K562 (cell line): ENCODE data around the gene KATNAL1. TPM values are rescaled to one million over a fixed set of nuclear protein-coding genes. Genes with fewer than 3 reads are reported as not detected.
A peak's percentile ranks its signal among the peaks of the same experiment; 100 is the strongest.

Source experiments
- ADNP ChIP-seq: fragments of 200-800 bp; sonication (Bioruptor generic); IDR thresholded peaks from 2 replicates; pipeline ENCODE4 v1.6.1; 2016; ENCODE audit warnings: missing genetic modification characterization, missing compliant biosample characterization
- ARID1B ChIP-seq: fragments of 450-650 bp; IDR thresholded peaks from 2 replicates; pipeline ENCODE4 v1.6.1; 2016; ENCODE audit warnings: antibody characterized with exemption, mild to moderate bottlenecking, inconsistent platforms
- ARID2 ChIP-seq: fragments of 450-650 bp; IDR thresholded peaks from 2 replicates; pipeline ENCODE4 v1.6.1; 2017; ENCODE audit warnings: antibody characterized with exemption, mild to moderate bottlenecking
- BHLHE40 ChIP-seq: IDR thresholded peaks from 2 replicates; pipeline ENCODE4 v1.6.1; 2011; ENCODE audit warnings: low read length, improper control_type of control experiment
- BRF1 ChIP-seq: IDR thresholded peaks from 3 replicates; pipeline ENCODE4 v1.6.1; 2011; ENCODE audit warnings: borderline replicate concordance, mild to moderate bottlenecking; ENCODE audit not compliant: insufficient read length; ENCODE audit errors: extremely low read depth
- CBFA2T2 ChIP-seq: fragments of 450-650 bp; conservative IDR thresholded peaks from 2 replicates; pipeline ENCODE4 v1.6.1; 2017; ENCODE audit warnings: mild to moderate bottlenecking
- CREB1 ChIP-seq, 2 experiments: sonication (generic) in 1 of 2; formaldehyde crosslinking in 1 of 2; IDR thresholded peaks; 2 replicates each; pipeline versions ENCODE4 v1.6.1 to v1.8.0; 2012 to 2022; ENCODE audit warnings: inconsistent platforms in 1 of 2, mild to moderate bottlenecking in 1 of 2, missing genetic modification reagents in 1 of 2, moderate library complexity in 1 of 2
- CXXC5 ChIP-seq: fragments of 250-450 bp; sonication (Bioruptor Pico); IDR thresholded peaks from 2 replicates; pipeline ENCODE4 v1.8.0; 2022; ENCODE audit warnings: inconsistent platforms, mild to moderate bottlenecking, moderate library complexity
- EGR1 ChIP-seq: fragments of 450-650 bp; conservative IDR thresholded peaks from 2 replicates; pipeline ENCODE4 v1.6.1; 2017; ENCODE audit warnings: mild to moderate bottlenecking
- ETV5 ChIP-seq: sonication (generic); formaldehyde crosslinking; IDR thresholded peaks from 2 replicates; pipeline ENCODE4 v1.4.0; 2020; ENCODE audit warnings: low read depth, mild to moderate bottlenecking, missing genetic modification reagents
- HDAC1 ChIP-seq, 2 experiments: fragments of 450-650 bp; IDR thresholded peaks; 2 replicates each; pipeline ENCODE4 v1.6.1; 2016 to 2017; ENCODE audit warnings: inconsistent platforms in 1 of 2, mild to moderate bottlenecking in 1 of 2, moderate library complexity in 1 of 2
- HDAC2 ChIP-seq: fragments of 450-650 bp; IDR thresholded peaks from 2 replicates; pipeline ENCODE4 v1.6.1; 2016; ENCODE audit warnings: mild to moderate bottlenecking
- KAT7 ChIP-seq: sonication (generic); formaldehyde crosslinking; IDR thresholded peaks from 2 replicates; pipeline ENCODE4 v1.8.0; 2022; ENCODE audit warnings: missing genetic modification reagents, mild to moderate bottlenecking, borderline replicate concordance
- KDM1A ChIP-seq, 2 experiments: fragments of 450-650 bp; IDR thresholded peaks; 2 replicates each; pipeline ENCODE4 v1.6.1; 2016; ENCODE audit warnings: mild to moderate bottlenecking in 2 of 2
- NCOR1 ChIP-seq: fragments of 450-650 bp; IDR thresholded peaks from 2 replicates; pipeline ENCODE4 v1.6.1; 2016; ENCODE audit warnings: mild to moderate bottlenecking, moderate library complexity
- PHF21A ChIP-seq: fragments of 450-650 bp; IDR thresholded peaks from 2 replicates; pipeline ENCODE4 v1.6.1; 2017; ENCODE audit warnings: low read depth, borderline replicate concordance
- RAD51 ChIP-seq: fragments of 450-650 bp; IDR thresholded peaks from 2 replicates; pipeline ENCODE4 v1.7.1; 2016; ENCODE audit warnings: low read depth, mild to moderate bottlenecking, borderline replicate concordance
- RBM14 ChIP-seq: fragments of 200-400 bp; formaldehyde crosslinking; IDR thresholded peaks from 2 replicates; pipeline ENCODE4 v1.6.1; 2018; ENCODE audit warnings: low read depth, mild to moderate bottlenecking, low read length, moderate library complexity, borderline replicate concordance; ENCODE audit not compliant: insufficient read depth
- RCOR1 ChIP-seq, 2 experiments: IDR thresholded peaks; 2 replicates each; pipeline ENCODE4 v1.6.1; 2012; ENCODE audit warnings: low read depth in 2 of 2, low read length in 2 of 2, borderline replicate concordance in 1 of 2, improper control_type of control experiment in 1 of 2
- SMAD4 ChIP-seq: fragments of 250-450 bp; sonication (Bioruptor Pico); conservative IDR thresholded peaks from 2 replicates; pipeline ENCODE4 v1.8.0; 2021; ENCODE audit warnings: inconsistent platforms, mild to moderate bottlenecking, moderate library complexity
- STAT5A ChIP-seq: IDR thresholded peaks from 2 replicates; pipeline ENCODE4 v1.6.1; 2012; ENCODE audit warnings: low read length, inconsistent platforms, borderline replicate concordance
- TCF3 ChIP-seq: sonication (generic); formaldehyde crosslinking; IDR thresholded peaks from 2 replicates; pipeline ENCODE4 v1.4.0; 2020; ENCODE audit warnings: mild to moderate bottlenecking, missing genetic modification reagents
- TRIM24 ChIP-seq, 2 experiments: fragments of 450-650 bp; IDR thresholded peaks; 2 replicates each; pipeline ENCODE4 v1.6.1; 2016
- ZEB2 ChIP-seq: fragments of 450-650 bp; IDR thresholded peaks from 2 replicates; pipeline ENCODE4 v1.6.1; 2016
- ZNF384 ChIP-seq: IDR thresholded peaks from 2 replicates; pipeline ENCODE4 v1.6.1; 2012; ENCODE audit warnings: low read depth, low read length, improper control_type of control experiment
- polyA plus RNA-seq, 8 experiments: library from polyadenylated mRNA; depleted of rRNA in 4 of 8; stranded (reverse) in 5 of 8; unstranded in 3 of 8; fragments of >200 nt; fragmentation: Nextera tagmentation in 2 of 8; fragmentation: Illumina TruSeq in 1 of 8; extraction: Ambion mirVana in 2 of 8; extraction: Trizol in 1 of 8; gene quantifications; 2 replicates each; pipeline versions ENCODE4 v1.2.1 to v1.2.3, GENCODE V29; 2011 to 2014; ENCODE audit warnings: inconsistent platforms in 1 of 8, missing spikeins in 1 of 8
- total RNA-seq, 7 experiments: library from RNA; depleted of rRNA in 6 of 7; stranded (reverse); fragments of >200 nt in 6 of 7; fragmentation: Illumina TruSeq in 2 of 7; extraction: Trizol in 2 of 7; gene quantifications; 2 replicates each; pipeline versions ENCODE4 v1.2.1 to v1.2.3, GENCODE V29; 2011 to 2021; ENCODE audit warnings: low replicate concordance in 1 of 7
- TF ChIP-seq, protein P1 (sequence below): IDR thresholded peaks from 2 replicates; pipeline ENCODE4 v1.6.1; 2011; ENCODE audit warnings: borderline replicate concordance, low read depth, mild to moderate bottlenecking, moderate library complexity, low read length; ENCODE audit not compliant: insufficient read depth, poor library complexity, severe bottlenecking
- TF ChIP-seq, protein P2 (sequence below): sonication (generic); formaldehyde crosslinking; IDR thresholded peaks from 2 replicates; pipeline ENCODE4 v1.8.0; 2022; ENCODE audit warnings: missing genetic modification reagents, mild to moderate bottlenecking, moderate library complexity, borderline replicate concordance
- TF ChIP-seq, protein P3 (sequence below): sonication (generic); formaldehyde crosslinking; IDR thresholded peaks from 2 replicates; pipeline ENCODE4 v1.8.1; 2023; ENCODE audit warnings: mild to moderate bottlenecking, missing genetic modification reagents, moderate library complexity

The KATNAL1 gene
- total and polyA plus RNA-seq, 9 of the 15 experiments (the other 6 are each of a cell fraction or from before 2014, with no cell fraction given): 2.5 to 8.2 (median 5.5) TPM

DNA sequence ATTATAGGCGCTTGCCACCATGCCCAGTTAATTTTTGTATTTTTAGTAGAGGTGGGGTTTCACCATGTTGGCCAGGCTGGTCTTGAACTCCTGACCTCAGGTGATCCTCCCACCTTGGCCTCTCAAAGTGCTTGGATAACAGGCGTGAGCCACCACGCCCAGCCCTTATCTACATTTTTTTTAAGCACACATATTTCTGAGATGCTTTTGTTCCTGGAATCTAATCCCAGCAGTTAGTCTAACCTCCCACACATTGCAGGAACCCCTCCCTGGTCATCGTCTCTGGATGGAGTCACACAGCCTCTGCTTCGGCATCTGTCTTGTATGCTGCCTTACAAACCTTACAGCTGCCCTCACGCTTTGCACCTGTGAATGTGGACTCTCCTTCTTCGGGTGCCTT, 15.1 kb upstream of the KATNAL1 start (continued):
- TF ChIP-seq ZNF384 (peak; percentile 20; the same call in 1 of the 2 replicates), ZEB2 (peak; percentile 48; the same call in 1 of the 2 replicates), STAT5A (peak; percentile 70), ADNP (tag) (peak; percentile 55; the same call in 1 of the 2 replicates), RBM14 (no peak), RAD51 (no peak), ARID1B (peak; percentile 74), KDM1A (IDR thresholded peaks at IDR 0.05) (peak; percentile 89), NCOR1 (peak; percentile 59), ARID2 (no peak), KAT7 (CRISPR knock-in tag) (no peak), BHLHE40 (no peak), CREB1 (IDR thresholded peaks at IDR 0.05) (no peak), CREB1 (CRISPR knock-in tag; IDR thresholded peaks at IDR 0.05) (no peak), CXXC5 (CRISPR knock-in tag) (peak; percentile 78), ETV5 (CRISPR knock-in tag) (no peak), TRIM24 (IDR thresholded peaks at IDR 0.05) (0 out of 4 replicates have a peak, but pooled peaks of 1 of the 2 experiments have one; percentile 44), HDAC1 (IDR thresholded peaks at IDR 0.05) (peak in 1 of 2 experiments; percentile 70; a peak in 2 of 4 replicates), SMAD4 (CRISPR knock-in tag) (0 out of 2 replicates have a peak, but pooled peaks have one; percentile 38), PHF21A (no peak), RCOR1 (IDR thresholded peaks at IDR 0.05; ENCODE audit: borderline replicate concordance in 1 of 2, low read depth in 2 of 2, low read length in 2 of 2) (peak in 1 of 2 experiments; percentile 53; a peak in 1 of 4 replicates), HDAC2 (peak; percentile 72; the same call in 1 of the 2 replicates), BRF1 (no peak), EGR1 (peak; percentile 69), CBFA2T2 (peak; percentile 67), TCF3 (CRISPR knock-in tag) (peak; percentile 59)
- TF ChIP-seq, protein P1, sequence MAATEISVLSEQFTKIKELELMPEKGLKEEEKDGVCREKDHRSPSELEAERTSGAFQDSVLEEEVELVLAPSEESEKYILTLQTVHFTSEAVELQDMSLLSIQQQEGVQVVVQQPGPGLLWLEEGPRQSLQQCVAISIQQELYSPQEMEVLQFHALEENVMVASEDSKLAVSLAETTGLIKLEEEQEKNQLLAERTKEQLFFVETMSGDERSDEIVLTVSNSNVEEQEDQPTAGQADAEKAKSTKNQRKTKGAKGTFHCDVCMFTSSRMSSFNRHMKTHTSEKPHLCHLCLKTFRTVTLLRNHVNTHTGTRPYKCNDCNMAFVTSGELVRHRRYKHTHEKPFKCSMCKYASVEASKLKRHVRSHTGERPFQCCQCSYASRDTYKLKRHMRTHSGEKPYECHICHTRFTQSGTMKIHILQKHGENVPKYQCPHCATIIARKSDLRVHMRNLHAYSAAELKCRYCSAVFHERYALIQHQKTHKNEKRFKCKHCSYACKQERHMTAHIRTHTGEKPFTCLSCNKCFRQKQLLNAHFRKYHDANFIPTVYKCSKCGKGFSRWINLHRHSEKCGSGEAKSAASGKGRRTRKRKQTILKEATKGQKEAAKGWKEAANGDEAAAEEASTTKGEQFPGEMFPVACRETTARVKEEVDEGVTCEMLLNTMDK: no peak
- TF ChIP-seq, protein P2, sequence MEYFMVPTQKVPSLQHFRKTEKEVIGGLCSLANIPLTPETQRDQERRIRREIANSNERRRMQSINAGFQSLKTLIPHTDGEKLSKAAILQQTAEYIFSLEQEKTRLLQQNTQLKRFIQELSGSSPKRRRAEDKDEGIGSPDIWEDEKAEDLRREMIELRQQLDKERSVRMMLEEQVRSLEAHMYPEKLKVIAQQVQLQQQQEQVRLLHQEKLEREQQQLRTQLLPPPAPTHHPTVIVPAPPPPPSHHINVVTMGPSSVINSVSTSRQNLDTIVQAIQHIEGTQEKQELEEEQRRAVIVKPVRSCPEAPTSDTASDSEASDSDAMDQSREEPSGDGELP (CRISPR knock-in tag): no peak
- TF ChIP-seq, protein P3, sequence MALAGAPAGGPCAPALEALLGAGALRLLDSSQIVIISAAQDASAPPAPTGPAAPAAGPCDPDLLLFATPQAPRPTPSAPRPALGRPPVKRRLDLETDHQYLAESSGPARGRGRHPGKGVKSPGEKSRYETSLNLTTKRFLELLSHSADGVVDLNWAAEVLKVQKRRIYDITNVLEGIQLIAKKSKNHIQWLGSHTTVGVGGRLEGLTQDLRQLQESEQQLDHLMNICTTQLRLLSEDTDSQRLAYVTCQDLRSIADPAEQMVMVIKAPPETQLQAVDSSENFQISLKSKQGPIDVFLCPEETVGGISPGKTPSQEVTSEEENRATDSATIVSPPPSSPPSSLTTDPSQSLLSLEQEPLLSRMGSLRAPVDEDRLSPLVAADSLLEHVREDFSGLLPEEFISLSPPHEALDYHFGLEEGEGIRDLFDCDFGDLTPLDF: no peak
